GM12878 (cell line): ENCODE data around the gene NKX1-2. TPM values are rescaled to one million over a fixed set of nuclear protein-coding genes. Genes with fewer than 3 reads are reported as not detected.

Source experiments
- ATAC-seq: fragments of 200-7000 bp; cut with Tn5 transposase; 3 replicates; pipeline ENCODE4 v1.9.1; 2020; ENCODE audit warnings: mild to moderate bottlenecking, moderate library complexity
- BruUV-seq: library from RNA; stranded (reverse); fragments of 400-500 nt; replicated peaks from 2 replicates; lab custom pipeline; 2021; lab: Mats Ljungman, UMichigan
- CTCF ChIA-PET: fragments of 300-600 bp; sonication (Branson Sonifier 250); formaldehyde crosslinking; extraction: SDS; loops from one replicate; lab custom pipeline; 2021; ENCODE audit warnings: inconsistent platforms; lab: Yijun Ruan, JAX
- POLR2A ChIA-PET: fragments of 350-600 bp; formaldehyde crosslinking; extraction: SDS; loops from one replicate; lab custom pipeline; 2021; ENCODE audit warnings: inconsistent platforms; lab: Charles Lee
- RAD21 ChIA-PET: fragments of 300-600 bp; sonication (Branson Sonifier 250); formaldehyde crosslinking; loops from one replicate; lab custom pipeline; 2023; ENCODE audit warnings: antibody characterized with exemption; ENCODE audit not compliant: unreplicated experiment; lab: Charles Lee
- SMC1A ChIA-PET: fragments of 300-600 bp; sonication (Branson Sonifier 250); formaldehyde crosslinking; loops from one replicate; lab custom pipeline; 2023; ENCODE audit not compliant: unreplicated experiment, uncharacterized antibody; lab: Charles Lee
- DNase-seq: peaks from one replicate; pipeline ENCODE4 v3.0.0-alpha.2; 2011; ENCODE audit warnings: low read depth, low spot score
- FAIRE-seq: peaks from 3 replicates; lab custom pipeline; 2011; peaks lifted over from hg19 to GRCh38; lab: Jason Lieb, UNC
- H2AFZ ChIP-seq: 2 replicates; pipeline ENCODE4 v1.6.0; 2011; ENCODE audit warnings: low read depth, low read length, control low read depth; ENCODE audit not compliant: control insufficient read depth
- H3K27ac ChIP-seq: 2 replicates; pipeline ENCODE4 v1.5.1; 2011; ENCODE audit warnings: control low read depth; ENCODE audit not compliant: control insufficient read depth, insufficient read depth
- H3K27me3 ChIP-seq, 2 experiments: replicated peaks in 1 of 2; 2 replicates each; pipeline versions ENCODE4 v1.6.0 to v1.6.1; 2011; ENCODE audit warnings: low read length in 1 of 2; ENCODE audit not compliant: control insufficient read depth in 2 of 2, insufficient read depth in 2 of 2
- H3K36me3 ChIP-seq, 2 experiments: 2 replicates each; pipeline ENCODE4 v1.5.1; 2011; ENCODE audit warnings: low read length in 1 of 2; ENCODE audit not compliant: control insufficient read depth in 2 of 2, insufficient read depth in 2 of 2
- H3K4me1 ChIP-seq: 2 replicates; pipeline ENCODE4 v1.6.1; 2011; ENCODE audit warnings: mild to moderate bottlenecking, low read length, moderate library complexity, mixed read lengths; ENCODE audit not compliant: control insufficient read depth, insufficient read depth
- H3K4me2 ChIP-seq: 2 replicates; pipeline ENCODE4 v1.6.0; 2011; ENCODE audit warnings: control low read depth; ENCODE audit not compliant: control insufficient read depth, insufficient read depth
- H3K4me3 ChIP-seq: fragments of 200-600 bp; sonication (generic); 2 replicates; pipeline ENCODE4 v1.5.1; 2016
- H3K79me2 ChIP-seq: 2 replicates; pipeline ENCODE4 v1.6.0; 2011; ENCODE audit warnings: low read length; ENCODE audit not compliant: control insufficient read depth, insufficient read depth
- H3K9ac ChIP-seq: 2 replicates; pipeline ENCODE4 v1.8.0; 2011; ENCODE audit warnings: low read length, control low read depth, mixed read lengths; ENCODE audit not compliant: control insufficient read depth, insufficient read depth
- H3K9me3 ChIP-seq: replicated peaks from 3 replicates; pipeline ENCODE4 v1.5.1; 2011; ENCODE audit warnings: mild to moderate bottlenecking, low read length; ENCODE audit not compliant: control insufficient read depth, insufficient read depth
- H4K20me1 ChIP-seq: 2 replicates; pipeline ENCODE4 v1.6.0; 2011; ENCODE audit not compliant: control insufficient read depth, insufficient read depth
- ATF7 ChIP-seq: fragments of 450-650 bp; IDR thresholded peaks from 2 replicates; pipeline ENCODE4 v1.6.1; 2016; ENCODE audit warnings: low read depth, mild to moderate bottlenecking
- HCFC1 ChIP-seq: fragments of 150-350 bp; IDR thresholded peaks from 2 replicates; pipeline ENCODE4 v1.6.1; 2014; ENCODE audit warnings: low read length
- MXI1 ChIP-seq: fragments of 150-350 bp; IDR thresholded peaks from 2 replicates; pipeline ENCODE4 v1.6.1; 2011; ENCODE audit warnings: low read depth, mild to moderate bottlenecking, inconsistent platforms, low read length, improper control_type of control experiment
- MYC ChIP-seq: IDR thresholded peaks from 2 replicates; pipeline ENCODE4 v1.6.1; 2011; ENCODE audit warnings: mild to moderate bottlenecking, low read length, moderate library complexity, inconsistent platforms; ENCODE audit not compliant: insufficient read depth, insufficient replicate concordance, insufficient read length, severe bottlenecking
- PML ChIP-seq: IDR thresholded peaks from 2 replicates; pipeline ENCODE4 v1.6.1; 2012; ENCODE audit warnings: low read length, inconsistent platforms
- SUZ12 ChIP-seq: fragments of 200-600 bp; sonication (generic); IDR thresholded peaks from one replicate; pipeline ENCODE4 v1.6.1; 2018; ENCODE audit warnings: antibody characterized with exemption, mild to moderate bottlenecking; ENCODE audit not compliant: unreplicated experiment
- ZBED1 ChIP-seq: IDR thresholded peaks from 2 replicates; pipeline ENCODE4 v1.6.1; 2016; ENCODE audit warnings: borderline replicate concordance
- ZNF687 ChIP-seq: fragments of 450-650 bp; IDR thresholded peaks from 2 replicates; pipeline ENCODE4 v1.6.1; 2017; ENCODE audit warnings: mild to moderate bottlenecking, moderate library complexity
- WGBS: methylation state at CpG from one replicate; pipeline ENCODE4 v1.1.6; 2016; ENCODE audit warnings: low lambda C conversion rate; ENCODE audit not compliant: insufficient replicate concordance, insufficient coverage; ENCODE audit errors: missing lambda C conversion rate; 5-methylcytosine and 5-hydroxymethylcytosine counted together
- in situ Hi-C: fragments of 300-500 bp; cut with MboI; formaldehyde crosslinking; loops from 9 replicates; pipeline ENCODE4 v1.14.3; 2018; ENCODE audit warnings: mixed read lengths
- intact Hi-C: fragments of 100-400 bp; cut with micrococcal nuclease; formaldehyde crosslinking; loops from one replicate; pipeline ENCODE4 v1.14.2; 2022; ENCODE audit not compliant: unreplicated experiment
- polyA plus RNA-seq, 11 experiments: library from polyadenylated mRNA; depleted of rRNA in 4 of 11; unstranded in 6 of 11; stranded (reverse) in 5 of 11; fragments of >200 nt; fragmentation: Nextera tagmentation in 4 of 11; fragmentation: Illumina TruSeq in 1 of 11; extraction: Ambion mirVana in 4 of 11; extraction: Trizol in 1 of 11; gene quantifications; 1 replicate in 1 of 11; 2 replicates in 10 of 11; pipeline versions ENCODE4 v1.2.1 to v1.2.3, GENCODE V29; 2011 to 2016; ENCODE audit warnings: inconsistent platforms in 2 of 11, missing spikeins in 2 of 11, low read depth in 1 of 11
- total RNA-seq, 4 experiments: library from RNA; depleted of rRNA in 3 of 4; stranded (reverse); fragments of >200 nt in 3 of 4; fragmentation: Illumina TruSeq in 1 of 4; extraction: Trizol in 1 of 4; gene quantifications; 2 replicates each; pipeline versions ENCODE4 v1.2.1 to v1.2.3, GENCODE V29; 2013 to 2021

The NKX1-2 gene
- total and polyA plus RNA-seq, 10 of the 15 experiments (the other 5 are each of a cell fraction or from before 2014, with no cell fraction given) = not detected

GRCh38 chr10:124447751-124448466 lies 1.9 kb downstream of the NKX1-2 start:
- H3K4me2 ChIP-seq = no peak overlapping the region
- H2AFZ ChIP-seq = no peak overlapping the region
- H3K27ac ChIP-seq = no peak overlapping the region
- intact Hi-C loops (no loop called here), in situ Hi-C loops (no loop called here)
- peaks cover 16 to 20% of the 10 kb centered on the region in 2 experiments for H3K27me3 ChIP-seq
- H3K4me3 ChIP-seq = no peak overlapping the region
- no peaks in the 10 kb centered on the region for H3K9me3 ChIP-seq
- POLR2A ChIA-PET = no interaction called here
- no peaks in the 10 kb centered on the region for H3K79me2 ChIP-seq
- RAD21 ChIA-PET = no interaction called here
- TF ChIP-seq SUZ12 (peak; percentile 29), ZBED1 (no peak)
- WGBS = 6% methylated on average over 53 of the region's 60 CpGs
- H4K20me1 ChIP-seq = no peaks in the 10 kb centered on the region
- SMC1A ChIA-PET = no interaction called here
- ATAC-seq (no peak), FAIRE-seq (no peak), DNase-seq (no peak)
- no peaks in the 10 kb centered on the region for H3K4me1 ChIP-seq
- H3K36me3 ChIP-seq = no peaks in the 10 kb centered on the region
- no TSS peak for BruUV-seq
- CTCF ChIA-PET = no interaction called here
- H3K9ac ChIP-seq = no peak overlapping the region

- ATAC-seq (no peak), DNase-seq (no peak), FAIRE-seq (no peak)
- peaks cover 16 to 20% of the 10 kb centered on the region in 2 experiments for H3K27me3 ChIP-seq
- no peaks in the 10 kb centered on the region for H3K4me1 ChIP-seq
- no peak overlapping the region for H3K27ac ChIP-seq
- 35% methylated on average over 45 of the region's 71 CpGs for WGBS
- in situ Hi-C loops = no loop called here
- CTCF ChIA-PET = no interaction called here
- no peaks in the 10 kb centered on the region for H3K79me2 ChIP-seq
- H3K36me3 ChIP-seq = no peaks in the 10 kb centered on the region
- RAD21 ChIA-PET = no interaction called here
- POLR2A ChIA-PET = no interaction called here
- no TSS peak for BruUV-seq
- no peak overlapping the region for H2AFZ ChIP-seq
- intact Hi-C loops = no loop called here
- no peaks in the 10 kb centered on the region for H4K20me1 ChIP-seq
- TF ChIP-seq ZNF687 (no peak), MYC (no peak), MXI1 (no peak), PML (no peak), ATF7 (no peak), HCFC1 (no peak)
- no peak overlapping the region for H3K4me2 ChIP-seq
- SMC1A ChIA-PET = no interaction called here
- no peak overlapping the region for H3K4me3 ChIP-seq
- no peaks in the 10 kb centered on the region for H3K9me3 ChIP-seq
- no peak overlapping the region for H3K9ac ChIP-seq
Observed at GRCh38 chr10:124446830-124447750, 2.7 kb downstream of the NKX1-2 start.
